Measurements from ENCODE around the gene ZBTB44. TPM values are rescaled to one million over a fixed set of nuclear protein-coding genes. Genes with fewer than 3 reads are reported as not detected.

ZBTB44 gene
- polyA plus RNA-seq, 1 of the 3 experiments (the other 2 are of a cell fraction) = 5.0 TPM

- Histone ChIP-seq H3K9me3 (no peaks in the 10 kb centered on the region), H4K20me1 (ENCODE audit: insufficient read depth) (no peaks in the 10 kb centered on the region), H3K9me2 (no peaks in the 10 kb centered on the region), H3K4me1 (ENCODE audit: control insufficient read depth in 1 of 2, insufficient read depth in 2 of 2, low read depth in 1 of 2, low read length in 1 of 2) (no peaks in the 10 kb centered on the region), H3K36me3 (replicated peaks in 1 of 2; ENCODE audit: control insufficient read depth in 1 of 2, insufficient read depth in 2 of 2, low read length in 1 of 2) (no peaks in the 10 kb centered on the region), H3K79me2 (ENCODE audit: insufficient read depth) (no peaks in the 10 kb centered on the region), H3K4me2 (no peak overlapping the region), H3K27me3 (ENCODE audit: insufficient read depth) (no peaks in the 10 kb centered on the region; the same call in 1 of the 2 replicates), H3K27ac (ENCODE audit: low read depth in 2 of 2, low read length in 1 of 2) (no peak overlapping the region), H2AFZ (ENCODE audit: low read depth) (no peak overlapping the region), H3K4me3 (ENCODE audit: low read depth in 2 of 2, low read length in 1 of 2) (no peak overlapping the region), H3F3A (replicated peaks; ENCODE audit: insufficient read depth) (no peaks in the 10 kb centered on the region), H3K9ac (no peak overlapping the region)
- no peak for TF ChIP-seq EZH2phosphoT487 (IDR thresholded peaks at IDR 0.05; ENCODE audit: borderline replicate concordance, low read depth)
- TF ChIP-seq, protein P1, sequence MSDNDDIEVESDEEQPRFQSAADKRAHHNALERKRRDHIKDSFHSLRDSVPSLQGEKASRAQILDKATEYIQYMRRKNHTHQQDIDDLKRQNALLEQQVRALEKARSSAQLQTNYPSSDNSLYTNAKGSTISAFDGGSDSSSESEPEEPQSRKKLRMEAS (IDR thresholded peaks at IDR 0.05; ENCODE audit: low read depth) = no peak
- no peak for TF ChIP-seq JUND (IDR thresholded peaks at IDR 0.05)
- TF ChIP-seq NRF1 (IDR thresholded peaks at IDR 0.05; ENCODE audit: low read depth, low read length) = no peak
- TF ChIP-seq RAD21 (IDR thresholded peaks at IDR 0.05; ENCODE audit: low read length) = no peak
- TF ChIP-seq TCF12 (IDR thresholded peaks at IDR 0.05) = no peak
- no peak for TF ChIP-seq FOXM1 (IDR thresholded peaks at IDR 0.05; ENCODE audit: low read depth)
- TF ChIP-seq GATA2 (CRISPR knock-in tag; IDR thresholded peaks at IDR 0.05) = no peak
- TF ChIP-seq, protein P2, sequence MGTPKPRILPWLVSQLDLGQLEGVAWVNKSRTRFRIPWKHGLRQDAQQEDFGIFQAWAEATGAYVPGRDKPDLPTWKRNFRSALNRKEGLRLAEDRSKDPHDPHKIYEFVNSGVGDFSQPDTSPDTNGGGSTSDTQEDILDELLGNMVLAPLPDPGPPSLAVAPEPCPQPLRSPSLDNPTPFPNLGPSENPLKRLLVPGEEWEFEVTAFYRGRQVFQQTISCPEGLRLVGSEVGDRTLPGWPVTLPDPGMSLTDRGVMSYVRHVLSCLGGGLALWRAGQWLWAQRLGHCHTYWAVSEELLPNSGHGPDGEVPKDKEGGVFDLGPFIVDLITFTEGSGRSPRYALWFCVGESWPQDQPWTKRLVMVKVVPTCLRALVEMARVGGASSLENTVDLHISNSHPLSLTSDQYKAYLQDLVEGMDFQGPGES (IDR thresholded peaks at IDR 0.05; ENCODE audit: low read depth, low read length) = no peak
- TF ChIP-seq, protein P3, sequence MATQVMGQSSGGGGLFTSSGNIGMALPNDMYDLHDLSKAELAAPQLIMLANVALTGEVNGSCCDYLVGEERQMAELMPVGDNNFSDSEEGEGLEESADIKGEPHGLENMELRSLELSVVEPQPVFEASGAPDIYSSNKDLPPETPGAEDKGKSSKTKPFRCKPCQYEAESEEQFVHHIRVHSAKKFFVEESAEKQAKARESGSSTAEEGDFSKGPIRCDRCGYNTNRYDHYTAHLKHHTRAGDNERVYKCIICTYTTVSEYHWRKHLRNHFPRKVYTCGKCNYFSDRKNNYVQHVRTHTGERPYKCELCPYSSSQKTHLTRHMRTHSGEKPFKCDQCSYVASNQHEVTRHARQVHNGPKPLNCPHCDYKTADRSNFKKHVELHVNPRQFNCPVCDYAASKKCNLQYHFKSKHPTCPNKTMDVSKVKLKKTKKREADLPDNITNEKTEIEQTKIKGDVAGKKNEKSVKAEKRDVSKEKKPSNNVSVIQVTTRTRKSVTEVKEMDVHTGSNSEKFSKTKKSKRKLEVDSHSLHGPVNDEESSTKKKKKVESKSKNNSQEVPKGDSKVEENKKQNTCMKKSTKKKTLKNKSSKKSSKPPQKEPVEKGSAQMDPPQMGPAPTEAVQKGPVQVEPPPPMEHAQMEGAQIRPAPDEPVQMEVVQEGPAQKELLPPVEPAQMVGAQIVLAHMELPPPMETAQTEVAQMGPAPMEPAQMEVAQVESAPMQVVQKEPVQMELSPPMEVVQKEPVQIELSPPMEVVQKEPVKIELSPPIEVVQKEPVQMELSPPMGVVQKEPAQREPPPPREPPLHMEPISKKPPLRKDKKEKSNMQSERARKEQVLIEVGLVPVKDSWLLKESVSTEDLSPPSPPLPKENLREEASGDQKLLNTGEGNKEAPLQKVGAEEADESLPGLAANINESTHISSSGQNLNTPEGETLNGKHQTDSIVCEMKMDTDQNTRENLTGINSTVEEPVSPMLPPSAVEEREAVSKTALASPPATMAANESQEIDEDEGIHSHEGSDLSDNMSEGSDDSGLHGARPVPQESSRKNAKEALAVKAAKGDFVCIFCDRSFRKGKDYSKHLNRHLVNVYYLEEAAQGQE (IDR thresholded peaks at IDR 0.05; ENCODE audit: low read depth, low read length) = no peak
- no peak for TF ChIP-seq FOSL2 (IDR thresholded peaks at IDR 0.05; ENCODE audit: borderline replicate concordance, low read depth)
- no peak for TF ChIP-seq MEF2A (IDR thresholded peaks at IDR 0.05; ENCODE audit: borderline replicate concordance, low read depth)
- ChIA-PET POLR2A (no interaction called here), CTCF (no interaction called here)
- 84% methylated on average over 18 of the region's 32 CpGs for WGBS (ENCODE audit: low lambda C conversion rate)
- DNase-seq = no peak
Observed at GRCh38 chr11:130189492-130190210, 125.1 kb downstream of the ZBTB44 start.

Measured in SK-N-SH (cell line).